ENCODE data around the gene HINT2.

HINT2 gene

GRCh38 chr9:35774907-35775635 is 39.8 kb downstream of the HINT2 start:
- DNase-seq: no peak

- no peak for DNase-seq
These were observed 42.9 kb downstream of the HINT2 start for GRCh38 chr9:35771943-35772342.

DNA sequence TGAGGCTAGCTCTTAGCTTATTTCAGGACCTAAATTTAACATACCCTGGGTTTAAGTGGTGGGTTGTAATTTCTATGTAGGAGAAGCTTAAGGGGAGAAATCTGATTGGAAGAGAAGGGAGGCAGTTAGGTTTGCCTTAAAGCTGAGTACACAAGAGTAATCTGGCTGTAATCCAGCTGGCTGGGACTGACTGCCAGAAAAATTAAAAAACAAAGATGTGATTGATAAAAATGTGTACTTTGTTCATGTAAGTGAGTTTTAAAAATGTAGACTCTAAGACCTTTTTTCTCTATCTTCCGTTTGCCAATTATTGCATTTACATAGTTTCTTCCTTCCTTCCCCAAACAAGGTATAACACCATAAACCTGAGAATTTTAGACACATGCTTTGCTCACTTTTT is 43.3 kb downstream of the HINT2 start:
- DNase-seq: no peak

- DNase-seq: no peak
These were observed 43.8 kb downstream of the HINT2 start for GRCh38 chr9:35771075-35771433.

- DNase-seq: no peak
These were observed 45.1 kb downstream of the HINT2 start for GRCh38 chr9:35769763-35770162.

GRCh38 chr9:35767458-35767857 is 47.4 kb downstream of the HINT2 start:
- DNase-seq: no peak

DNA sequence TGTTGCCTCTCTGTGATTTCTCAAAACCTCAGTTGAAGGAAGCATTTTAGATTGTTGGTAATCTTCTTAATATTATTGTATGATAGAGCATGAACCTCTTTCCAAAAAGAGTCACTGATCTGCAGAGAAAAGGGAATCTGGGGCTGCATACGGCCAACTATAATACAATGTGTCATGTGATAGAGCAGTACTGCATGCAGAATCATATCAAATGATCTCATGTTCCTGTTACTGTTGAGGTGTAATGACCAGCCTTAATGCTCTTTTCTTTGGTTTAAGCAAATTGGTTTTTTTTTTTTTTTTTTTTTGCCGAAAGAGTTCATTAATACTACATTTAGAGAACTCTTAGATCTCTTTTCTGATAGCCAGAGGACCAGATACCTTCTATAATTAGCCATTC is 47.8 kb downstream of the HINT2 start:
- no peak for DNase-seq

DNA sequence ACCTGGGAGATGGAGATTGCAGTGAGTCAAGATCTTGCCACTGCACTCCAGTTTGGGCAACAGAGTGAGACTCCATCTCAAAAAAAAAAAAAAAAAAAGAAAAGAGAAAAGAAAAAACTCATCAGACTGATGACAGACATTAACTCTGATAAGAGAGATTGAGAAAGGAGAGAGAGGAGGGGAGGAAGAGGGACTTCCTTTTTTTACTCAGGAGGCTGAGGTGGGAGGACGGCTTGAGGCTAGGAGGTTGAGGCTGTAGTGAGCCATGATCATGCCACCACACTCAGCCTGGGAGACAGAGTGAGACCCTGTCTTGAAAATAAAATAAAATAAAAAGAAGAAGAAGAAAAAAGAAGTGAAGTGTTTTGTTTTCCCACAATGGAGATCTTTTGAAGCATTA is 51.0 kb downstream of the HINT2 start:
- no peak for DNase-seq

DNA sequence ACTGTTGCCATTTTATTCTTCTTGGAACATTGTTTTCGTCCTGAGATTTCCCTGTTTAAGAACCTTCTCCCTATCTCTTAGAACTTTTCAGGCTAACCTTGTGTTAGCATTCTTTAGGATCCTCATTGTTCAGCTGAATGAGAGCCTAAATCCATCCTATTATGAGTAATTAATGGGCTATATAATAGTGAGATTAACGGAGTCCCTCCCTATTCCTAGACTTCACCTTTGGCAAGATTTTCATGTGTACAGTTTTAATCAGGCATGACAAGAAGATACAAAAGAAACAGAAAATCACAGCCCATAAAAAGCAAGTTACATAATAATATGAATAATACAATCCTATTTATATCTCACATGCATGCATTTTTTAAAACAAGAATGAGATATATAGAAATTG is 51.7 kb downstream of the HINT2 start:
- no peak for DNase-seq

All from CD4-positive, alpha-beta T cell treated with Interleukin-15 for 1 hour (primary cell).